Parathyroid adenoma (tissue), 2 donors: Measurements from ENCODE around the gene FAM181A.

Source experiments
- H2AFZ ChIP-seq: fragments of 300-600 bp; sonication (generic); one replicate; pipeline ENCODE4 v1.7.0; 2017; ENCODE audit warnings: antibody characterized with exemption, mild to moderate bottlenecking
- H3K27ac ChIP-seq: fragments of 300-600 bp; sonication (generic); one replicate; pipeline ENCODE4 v1.7.0; 2017
- H3K27me3 ChIP-seq: fragments of 300-600 bp; sonication (generic); one replicate; pipeline ENCODE4 v1.7.0; 2017; ENCODE audit warnings: low read length; ENCODE audit not compliant: control insufficient read depth, insufficient read depth
- H3K36me3 ChIP-seq: fragments of 300-600 bp; sonication (generic); one replicate; pipeline ENCODE4 v1.7.0; 2017; ENCODE audit warnings: low read length; ENCODE audit not compliant: control insufficient read depth, insufficient read depth
- H3K4me1 ChIP-seq: fragments of 300-600 bp; sonication (generic); one replicate; pipeline ENCODE4 v1.7.0; 2017; ENCODE audit warnings: control low read depth
- H3K4me2 ChIP-seq: fragments of 300-600 bp; sonication (generic); one replicate; pipeline ENCODE4 v1.7.0; 2017; ENCODE audit warnings: low read length
- H3K4me3 ChIP-seq: fragments of 300-600 bp; sonication (generic); one replicate; pipeline ENCODE4 v1.7.0; 2017; ENCODE audit warnings: low read depth, low read length
- H3K79me2 ChIP-seq: fragments of 300-600 bp; sonication (generic); one replicate; pipeline ENCODE4 v1.7.0; 2017; ENCODE audit warnings: control low read depth
- H3K9ac ChIP-seq: fragments of 300-600 bp; sonication (generic); one replicate; pipeline ENCODE4 v1.7.0; 2017; ENCODE audit warnings: mild to moderate bottlenecking
- H3K9me3 ChIP-seq: fragments of 300-600 bp; sonication (generic); one replicate; pipeline ENCODE4 v1.7.0; 2017; ENCODE audit warnings: low read length; ENCODE audit not compliant: control insufficient read depth
- CTCF ChIP-seq: fragments of 300-600 bp; sonication (generic); IDR thresholded peaks from one replicate; pipeline ENCODE4 v1.7.0; 2017; ENCODE audit warnings: antibody characterized with exemption, mild to moderate bottlenecking
- donor health status: primary hyperparathyroidism.

FAM181A gene

GRCh38 chr14:93939304-93940229 is 12.4 kb downstream of the FAM181A start:
- no peak overlapping the region for H3K9ac ChIP-seq
- no peaks in the 10 kb centered on the region for H3K79me2 ChIP-seq
- H3K27me3 ChIP-seq: no peaks in the 10 kb centered on the region
- H3K9me3 ChIP-seq: no peaks in the 10 kb centered on the region
- H3K4me3 ChIP-seq: no peak overlapping the region
- H3K27ac ChIP-seq: no peak overlapping the region
- TF ChIP-seq CTCF: peak; percentile 76
- H3K36me3 ChIP-seq: no peaks in the 10 kb centered on the region
- no peaks in the 10 kb centered on the region for H3K4me1 ChIP-seq
- no peak overlapping the region for H3K4me2 ChIP-seq
- peak overlapping the region; percentile 82 for H2AFZ ChIP-seq

GRCh38 chr14:93940437-93940836 is 13.3 kb downstream of the FAM181A start:
- TF ChIP-seq CTCF: no peak
- no peaks in the 10 kb centered on the region for H3K27me3 ChIP-seq
- H3K4me2 ChIP-seq: no peak overlapping the region
- H3K79me2 ChIP-seq: no peaks in the 10 kb centered on the region
- H3K4me1 ChIP-seq: no peaks in the 10 kb centered on the region
- no peak overlapping the region for H3K27ac ChIP-seq
- no peak overlapping the region for H2AFZ ChIP-seq
- H3K36me3 ChIP-seq: no peaks in the 10 kb centered on the region
- no peak overlapping the region for H3K9ac ChIP-seq
- no peaks in the 10 kb centered on the region for H3K9me3 ChIP-seq
- H3K4me3 ChIP-seq: no peak overlapping the region

- H3K4me1 ChIP-seq: no peaks in the 10 kb centered on the region
- H3K79me2 ChIP-seq: no peaks in the 10 kb centered on the region
- H3K4me2 ChIP-seq: no peak overlapping the region
- no peaks in the 10 kb centered on the region for H3K36me3 ChIP-seq
- no peak overlapping the region for H3K27ac ChIP-seq
- H2AFZ ChIP-seq: no peak overlapping the region
- no peak overlapping the region for H3K4me3 ChIP-seq
- TF ChIP-seq CTCF: no peak
- H3K9ac ChIP-seq: no peak overlapping the region
- no peaks in the 10 kb centered on the region for H3K9me3 ChIP-seq
- no peaks in the 10 kb centered on the region for H3K27me3 ChIP-seq
These were observed 14.3 kb downstream of the FAM181A start for GRCh38 chr14:93941293-93941910.

DNA sequence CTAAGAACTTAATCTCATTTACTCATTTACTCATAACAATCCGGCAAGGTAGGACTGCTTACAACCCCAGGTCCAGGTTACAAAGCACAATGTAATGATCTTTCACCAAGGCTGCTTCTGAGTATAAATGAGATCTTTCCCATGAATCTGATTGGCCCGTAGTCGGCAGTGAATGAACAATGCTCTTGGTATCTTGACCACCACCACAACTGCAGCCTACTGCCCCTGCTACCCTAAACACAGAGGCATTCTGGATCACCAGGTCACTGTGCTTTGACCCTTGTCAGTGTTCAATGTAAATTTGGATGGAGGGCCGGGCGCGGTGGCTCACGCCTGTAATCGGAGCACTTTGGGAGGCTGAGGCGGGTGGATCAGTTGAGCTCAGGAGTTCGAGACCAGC is 15.9 kb downstream of the FAM181A start:
- Histone ChIP-seq H3K9ac (no peak overlapping the region), H3K4me1 (no peaks in the 10 kb centered on the region), H3K27me3 (no peaks in the 10 kb centered on the region), H3K27ac (no peak overlapping the region), H3K4me3 (no peak overlapping the region), H3K79me2 (no peaks in the 10 kb centered on the region), H3K4me2 (no peak overlapping the region), H3K36me3 (no peaks in the 10 kb centered on the region), H3K9me3 (no peaks in the 10 kb centered on the region), H2AFZ (no peak overlapping the region)
- TF ChIP-seq CTCF: no peak
